Activated T-cell treated with anti-CD3 and anti-CD28 coated beads, Interleukin-2, amount 50 U/mL, for 24 hours (primary cell): Measurements from ENCODE around the gene FARS2.

Experiments used
- DNase-seq: peaks from one replicate; pipeline ENCODE4 v3.0.0-alpha.2; 2020
- H3K27ac Mint-ChIP-seq: 2 replicates; pipeline ENCODE4 v1.8.0; 2020; ENCODE audit warnings: mild to moderate bottlenecking, mixed read lengths
- H3K27me3 Mint-ChIP-seq: 2 replicates; pipeline ENCODE4 v1.8.0; 2020; ENCODE audit warnings: mixed read lengths
- H3K36me3 Mint-ChIP-seq: 2 replicates; pipeline ENCODE4 v1.8.0; 2020; ENCODE audit warnings: low read depth, mixed read lengths
- H3K4me1 Mint-ChIP-seq: 2 replicates; pipeline ENCODE4 v1.8.0; 2020; ENCODE audit warnings: low read depth, mixed read lengths
- H3K4me3 Mint-ChIP-seq: 2 replicates; pipeline ENCODE4 v1.8.0; 2020; ENCODE audit warnings: mild to moderate bottlenecking, moderate library complexity, mixed read lengths
- H3K9me3 Mint-ChIP-seq: 2 replicates; pipeline ENCODE4 v1.8.0; 2020; ENCODE audit warnings: mixed read lengths

Gene FARS2

DNA sequence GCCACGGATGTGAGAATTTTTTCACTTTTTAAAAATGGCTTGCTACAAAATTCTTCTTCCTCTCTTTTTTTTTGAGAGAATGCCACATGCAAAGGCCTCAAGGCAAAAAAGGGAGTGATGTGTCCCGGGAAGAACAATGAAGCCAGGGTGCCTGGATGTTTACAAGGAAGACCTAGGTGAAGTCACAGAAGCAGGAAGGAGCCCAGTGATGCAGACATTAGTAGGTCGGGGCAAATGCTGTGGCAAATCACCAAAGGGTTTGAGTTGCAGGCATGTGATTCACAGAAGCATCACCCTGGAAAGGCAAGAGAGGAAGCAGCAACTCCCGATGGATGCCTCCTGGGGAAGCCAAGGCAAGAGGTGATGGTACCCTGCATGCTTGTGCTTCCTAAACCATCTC, 46.8 kb downstream of the FARS2 start:
- Mint-ChIP-seq H3K4me3 (no peak overlapping the region), H3K9me3 (no peaks in the 10 kb centered on the region), H3K4me1 (peaks cover 21% of the 10 kb centered on the region), H3K27ac (no peak overlapping the region), H3K36me3 (peaks cover 8% of the 10 kb centered on the region), H3K27me3 (no peaks in the 10 kb centered on the region)
- no peak for DNase-seq

GRCh38 chr6:5314191-5314865, 53.0 kb downstream of the FARS2 start:
- H3K9me3 Mint-ChIP-seq: no peaks in the 10 kb centered on the region
- peaks cover 15% of the 10 kb centered on the region for H3K4me1 Mint-ChIP-seq
- H3K4me3 Mint-ChIP-seq: no peak overlapping the region
- no peaks in the 10 kb centered on the region for H3K27me3 Mint-ChIP-seq
- peaks cover 7% of the 10 kb centered on the region for H3K36me3 Mint-ChIP-seq
- peak overlapping the region; percentile 76 for H3K27ac Mint-ChIP-seq
- no peak for DNase-seq

DNA sequence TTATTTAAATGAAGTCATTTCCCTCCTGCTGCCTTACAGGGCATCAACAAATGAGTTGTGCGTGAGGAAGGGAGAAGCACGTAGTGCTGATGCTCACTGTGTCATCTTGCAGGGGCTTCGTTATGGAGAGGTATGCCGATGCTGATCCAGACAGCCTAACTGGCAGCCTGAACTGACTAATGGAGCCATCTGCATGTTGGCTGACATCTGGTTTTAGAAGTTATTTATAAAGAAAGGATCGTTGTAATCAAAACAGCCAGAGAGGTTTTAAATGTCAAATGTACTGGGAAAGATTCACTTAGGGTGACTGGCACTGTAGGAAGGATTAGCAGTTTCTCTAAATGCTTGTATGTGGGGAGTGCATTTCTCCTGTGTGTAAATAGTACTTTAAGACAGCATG, 54.6 kb downstream of the FARS2 start:
- Mint-ChIP-seq H3K4me3 (no peak overlapping the region), H3K9me3 (no peaks in the 10 kb centered on the region), H3K27me3 (no peaks in the 10 kb centered on the region), H3K27ac (no peak overlapping the region), H3K36me3 (peaks cover 7% of the 10 kb centered on the region), H3K4me1 (peaks cover 21% of the 10 kb centered on the region)
- no peak for DNase-seq

- peaks cover 25% of the 10 kb centered on the region for H3K4me1 Mint-ChIP-seq
- H3K9me3 Mint-ChIP-seq: no peaks in the 10 kb centered on the region
- no peak overlapping the region for H3K27ac Mint-ChIP-seq
- H3K4me3 Mint-ChIP-seq: no peak overlapping the region
- DNase-seq: no peak
- H3K27me3 Mint-ChIP-seq: no peaks in the 10 kb centered on the region
- peaks cover 7% of the 10 kb centered on the region for H3K36me3 Mint-ChIP-seq
These were observed 55.6 kb downstream of the FARS2 start for GRCh38 chr6:5316951-5317350.

- no peaks in the 10 kb centered on the region for H3K27me3 Mint-ChIP-seq
- no peak overlapping the region for H3K27ac Mint-ChIP-seq
- H3K4me3 Mint-ChIP-seq: no peak overlapping the region
- peaks cover 14% of the 10 kb centered on the region for H3K36me3 Mint-ChIP-seq
- DNase-seq: no peak
- no peaks in the 10 kb centered on the region for H3K9me3 Mint-ChIP-seq
- peaks cover 27% of the 10 kb centered on the region for H3K4me1 Mint-ChIP-seq
These were observed 57.4 kb downstream of the FARS2 start for GRCh38 chr6:5318617-5319272.

GRCh38 chr6:5323979-5324378, 62.7 kb downstream of the FARS2 start:
- Mint-ChIP-seq H3K36me3 (peaks cover 28% of the 10 kb centered on the region), H3K9me3 (no peaks in the 10 kb centered on the region), H3K27ac (no peak overlapping the region), H3K4me1 (peaks cover 11% of the 10 kb centered on the region), H3K27me3 (no peaks in the 10 kb centered on the region), H3K4me3 (no peak overlapping the region)
- DNase-seq: no peak

DNA sequence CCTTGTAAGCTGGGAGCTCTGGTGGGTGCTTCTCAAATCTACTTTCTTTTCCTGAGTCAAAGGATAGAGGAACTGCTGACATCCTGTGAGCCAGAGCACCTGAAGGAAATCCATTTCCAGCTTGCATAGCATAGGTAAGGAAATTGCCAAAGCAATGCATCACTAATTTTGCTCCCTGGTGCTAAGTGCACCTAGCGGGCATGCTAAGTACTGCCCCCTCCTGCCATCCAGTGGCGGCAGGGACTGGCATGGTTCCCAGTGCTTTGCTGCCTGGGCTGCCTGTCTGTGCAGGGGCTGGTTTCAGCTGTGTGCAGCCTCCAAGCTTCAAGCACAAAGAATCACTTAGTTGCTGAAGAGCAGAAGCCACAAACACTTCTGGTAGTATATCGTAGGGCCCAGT, 63.9 kb downstream of the FARS2 start:
- no peak for DNase-seq
- Mint-ChIP-seq H3K36me3 (peaks cover 28% of the 10 kb centered on the region), H3K4me1 (peaks cover 10% of the 10 kb centered on the region), H3K27me3 (no peaks in the 10 kb centered on the region), H3K4me3 (no peak overlapping the region), H3K9me3 (no peaks in the 10 kb centered on the region), H3K27ac (no peak overlapping the region)

DNA sequence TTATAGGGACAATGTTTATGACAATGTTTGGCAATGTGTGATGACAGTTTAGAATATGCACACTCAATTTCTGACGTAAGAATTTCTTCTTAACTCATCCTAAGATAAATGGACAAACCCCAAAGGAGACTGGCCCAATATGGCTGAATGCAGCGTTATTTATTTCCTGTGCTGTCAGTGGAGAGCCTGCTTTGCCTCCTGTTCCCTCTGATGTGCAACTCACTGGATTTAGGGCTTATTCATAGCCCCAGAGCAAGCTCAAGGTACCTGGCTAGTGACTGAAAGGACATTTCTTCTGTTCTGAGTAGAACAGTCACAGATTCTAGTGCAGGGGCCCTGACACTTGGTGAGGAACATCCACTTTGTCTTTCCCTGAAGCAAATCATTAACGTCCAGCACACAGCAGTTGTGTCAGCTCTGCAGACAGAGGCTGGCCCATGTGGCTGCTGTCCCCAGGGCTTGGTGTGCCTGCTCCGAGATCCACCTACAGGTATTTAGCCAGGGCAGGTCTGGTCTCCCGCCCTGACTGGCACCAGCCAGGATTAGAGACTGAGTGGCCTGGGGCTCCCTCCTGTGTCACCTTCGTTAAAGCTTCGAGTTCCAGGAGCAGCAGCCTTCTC, 64.8 kb downstream of the FARS2 start:
- H3K4me3 Mint-ChIP-seq: no peak overlapping the region

GRCh38 chr6:5328800-5329199, 67.5 kb downstream of the FARS2 start:
- Mint-ChIP-seq H3K36me3 (peaks cover 23% of the 10 kb centered on the region), H3K9me3 (no peaks in the 10 kb centered on the region), H3K27ac (no peak overlapping the region), H3K27me3 (no peaks in the 10 kb centered on the region), H3K4me1 (peaks cover 15% of the 10 kb centered on the region), H3K4me3 (no peak overlapping the region)
- no peak for DNase-seq

More for the DNA sequence above, 64.8 kb downstream of the FARS2 start:
- H3K27ac Mint-ChIP-seq: no peak overlapping the region
- H3K36me3 Mint-ChIP-seq: peaks cover 29% of the 10 kb centered on the region
- H3K27me3 Mint-ChIP-seq: no peaks in the 10 kb centered on the region
- H3K4me1 Mint-ChIP-seq: peaks cover 8% of the 10 kb centered on the region
- H3K9me3 Mint-ChIP-seq: no peaks in the 10 kb centered on the region
- no peak for DNase-seq

DNA sequence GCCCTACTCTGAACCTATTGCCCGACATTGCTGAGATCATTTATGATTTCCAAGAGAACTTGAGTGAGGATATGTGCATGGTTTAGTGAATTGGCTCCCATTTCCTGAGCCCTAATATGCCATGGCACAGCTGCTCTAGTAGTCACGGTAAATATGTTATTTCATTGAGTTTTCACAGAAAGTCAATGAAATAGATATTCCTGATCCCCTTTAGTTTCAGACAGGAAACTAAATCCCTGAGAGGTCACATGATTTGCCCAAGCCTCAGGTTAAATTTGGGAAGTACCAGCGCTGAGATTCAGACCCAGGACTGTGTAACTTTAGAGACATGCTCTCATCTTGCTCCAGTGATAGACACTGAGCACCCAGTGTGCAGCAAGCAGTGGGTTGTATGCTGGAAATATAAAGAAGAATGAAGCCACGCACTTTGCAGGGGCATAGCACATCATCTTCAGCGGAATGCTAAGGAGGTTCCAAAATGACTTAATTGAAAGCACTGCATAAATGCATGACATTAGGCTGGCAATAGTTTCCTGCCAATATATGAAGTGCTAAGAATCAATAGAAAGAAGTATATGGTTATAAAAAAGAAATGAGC, 70.6 kb downstream of the FARS2 start:
- Mint-ChIP-seq H3K27ac (no peak overlapping the region), H3K4me3 (no peak overlapping the region)

DNA sequence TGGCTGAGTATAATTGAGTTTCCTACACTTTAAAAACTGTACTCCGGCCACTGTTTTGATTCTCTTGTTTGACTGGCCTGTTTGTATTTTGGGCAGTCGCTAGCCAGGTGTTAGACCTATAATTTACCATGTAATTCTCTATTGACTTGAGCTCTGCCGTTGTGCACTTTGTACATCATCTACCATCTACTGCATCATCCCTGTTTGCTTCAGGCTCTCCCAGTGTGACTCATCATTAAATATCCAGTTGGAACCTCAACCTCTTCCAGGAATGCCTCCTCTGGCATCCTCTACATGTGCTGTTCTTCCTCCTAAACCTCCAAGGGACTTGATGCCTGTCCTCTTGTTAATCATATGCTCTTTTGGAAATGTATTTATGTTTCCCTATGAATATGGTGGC, 72.3 kb downstream of the FARS2 start:
- Mint-ChIP-seq H3K36me3 (peaks cover 2% of the 10 kb centered on the region), H3K4me3 (no peak overlapping the region), H3K4me1 (peaks cover 43% of the 10 kb centered on the region), H3K27ac (no peak overlapping the region), H3K9me3 (no peaks in the 10 kb centered on the region), H3K27me3 (no peaks in the 10 kb centered on the region)
- no peak for DNase-seq

More for the DNA sequence above, 70.6 kb downstream of the FARS2 start:
- peaks cover 3% of the 10 kb centered on the region for H3K36me3 Mint-ChIP-seq
- peaks cover 31% of the 10 kb centered on the region for H3K4me1 Mint-ChIP-seq
- no peaks in the 10 kb centered on the region for H3K9me3 Mint-ChIP-seq
- DNase-seq: no peak
- H3K27me3 Mint-ChIP-seq: no peaks in the 10 kb centered on the region

GRCh38 chr6:5334341-5334740, 73.0 kb downstream of the FARS2 start:
- no peak for DNase-seq
- Mint-ChIP-seq H3K27me3 (no peaks in the 10 kb centered on the region), H3K36me3 (peaks cover 2% of the 10 kb centered on the region), H3K9me3 (no peaks in the 10 kb centered on the region), H3K4me3 (no peak overlapping the region), H3K4me1 (peaks cover 44% of the 10 kb centered on the region), H3K27ac (no peak overlapping the region)

DNA sequence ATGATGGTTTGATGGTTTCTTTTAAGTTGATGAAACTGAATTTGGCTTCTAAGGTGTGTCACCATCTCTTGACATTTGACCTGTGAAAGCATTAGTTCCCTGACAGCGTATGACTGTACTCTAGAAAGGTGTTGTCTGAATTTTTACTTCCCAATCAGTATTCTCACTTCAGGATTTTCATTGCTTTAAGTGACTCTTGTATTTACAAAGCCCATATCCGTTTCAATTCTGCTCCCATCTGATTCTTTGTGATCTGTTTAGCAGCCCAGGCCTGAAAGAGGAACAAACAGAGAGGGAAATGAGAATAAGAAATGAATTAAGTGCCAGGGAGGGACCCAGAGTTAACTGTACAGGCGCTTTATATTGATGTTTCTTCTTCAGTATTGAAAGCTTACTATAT, 73.7 kb downstream of the FARS2 start:
- Mint-ChIP-seq H3K36me3 (peaks cover 2% of the 10 kb centered on the region), H3K27ac (peak overlapping the region; percentile 11), H3K4me1 (peaks cover 42% of the 10 kb centered on the region), H3K27me3 (no peaks in the 10 kb centered on the region), H3K9me3 (no peaks in the 10 kb centered on the region), H3K4me3 (no peak overlapping the region)
- DNase-seq: no peak

DNA sequence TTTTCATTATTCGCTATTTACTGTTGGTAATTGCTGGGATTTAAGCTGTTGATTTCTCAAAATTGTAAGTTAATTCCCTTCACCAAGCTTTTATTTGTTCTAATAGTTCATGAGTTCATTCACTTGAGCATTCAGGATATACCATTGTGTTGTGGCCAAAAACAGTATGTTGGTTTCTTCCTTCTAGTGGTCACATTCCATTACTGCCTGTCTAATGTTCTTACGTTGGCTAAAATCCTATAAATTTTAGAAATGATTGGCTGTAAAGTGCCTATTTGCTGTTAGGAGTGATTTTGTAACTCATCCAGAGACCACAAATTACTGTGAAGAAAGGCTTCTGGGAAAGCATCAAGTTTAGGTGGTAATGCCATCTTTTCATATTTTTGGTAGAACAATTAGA, 76.3 kb downstream of the FARS2 start:
- H3K9me3 Mint-ChIP-seq: no peaks in the 10 kb centered on the region
- no peak for DNase-seq
- H3K4me3 Mint-ChIP-seq: no peak overlapping the region
- peaks cover 2% of the 10 kb centered on the region for H3K36me3 Mint-ChIP-seq
- no peak overlapping the region for H3K27ac Mint-ChIP-seq
- no peaks in the 10 kb centered on the region for H3K27me3 Mint-ChIP-seq
- H3K4me1 Mint-ChIP-seq: peaks cover 42% of the 10 kb centered on the region
